IPS-11a (cell line): ENCODE results near the gene PITPNB.
A peak's percentile ranks its signal among the peaks of the same experiment; 100 is the strongest.

Experiments used
- H3K4me3 ChIP-seq: one replicate; pipeline ENCODE4 v1.5.1; 2013; ENCODE audit warnings: low read depth, low read length, control low read depth

Gene PITPNB

GRCh38 chr22:27804470-27805297, 114.4 kb downstream of the PITPNB start:
- no peak overlapping the region for H3K4me3 ChIP-seq

- no peak overlapping the region for H3K4me3 ChIP-seq
Measured at GRCh38 chr22:27803841-27804415, 115.1 kb downstream of the PITPNB start.

- H3K4me3 ChIP-seq, result peak overlapping the region; percentile 46
Measured at GRCh38 chr22:27802346-27803073, 116.5 kb downstream of the PITPNB start.
